ENCODE data around the gene KRTAP12-3.
"Not testable (repeated sequence)": the region's sequence is repeated elsewhere in the genome, so short reads cannot be mapped to it uniquely, and the experiment has no call there.

KRTAP12-3 gene

DNA sequence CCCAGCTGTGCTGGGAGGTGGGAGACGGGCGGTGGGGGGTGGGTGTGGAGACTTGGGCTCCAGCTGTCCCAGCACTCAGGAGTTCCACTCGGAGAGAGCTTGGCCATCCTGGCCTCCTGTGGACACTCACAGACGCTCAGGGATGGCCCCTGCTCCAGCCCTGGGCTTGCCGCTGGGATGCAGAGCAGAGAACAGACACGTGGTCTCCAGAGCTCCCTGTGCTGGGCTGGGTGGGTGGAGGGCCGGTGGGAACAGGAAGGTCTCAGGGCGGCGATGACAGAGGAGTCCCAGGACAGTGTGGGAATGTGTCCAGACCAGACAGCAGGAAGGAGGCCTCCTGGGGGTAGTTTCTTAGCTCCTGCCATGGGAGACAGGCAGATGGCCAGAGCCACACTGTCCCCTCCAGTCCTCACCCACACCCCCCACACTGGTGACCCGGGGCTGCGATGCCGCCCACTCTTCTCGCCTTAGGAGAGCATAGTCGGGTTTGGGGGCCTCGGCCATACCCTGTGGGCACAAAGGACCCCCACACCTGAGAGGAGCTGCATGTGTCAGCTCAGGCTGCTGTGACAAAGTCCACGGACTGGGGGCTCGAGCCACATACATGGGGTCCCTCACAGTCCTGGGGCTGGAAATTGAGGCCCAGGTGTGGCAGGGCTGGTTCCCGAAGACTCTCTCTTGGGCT, 28.9 kb upstream of the KRTAP12-3 start:
- ChIA-PET POLR2A (no interaction called here), CTCF (no interaction called here)
- no peak for DNase-seq (ENCODE audit: extremely low spot score)
- no peak for TF ChIP-seq HDGF (IDR thresholded peaks at IDR 0.05; ENCODE audit: borderline replicate concordance)
- TF ChIP-seq TARDBP (IDR thresholded peaks at IDR 0.05) = no peak
- TF ChIP-seq ARNT (IDR thresholded peaks at IDR 0.05) = no peak
- no peak for TF ChIP-seq BHLHE40 (IDR thresholded peaks at IDR 0.05; ENCODE audit: borderline replicate concordance)
- TF ChIP-seq, protein P1, sequence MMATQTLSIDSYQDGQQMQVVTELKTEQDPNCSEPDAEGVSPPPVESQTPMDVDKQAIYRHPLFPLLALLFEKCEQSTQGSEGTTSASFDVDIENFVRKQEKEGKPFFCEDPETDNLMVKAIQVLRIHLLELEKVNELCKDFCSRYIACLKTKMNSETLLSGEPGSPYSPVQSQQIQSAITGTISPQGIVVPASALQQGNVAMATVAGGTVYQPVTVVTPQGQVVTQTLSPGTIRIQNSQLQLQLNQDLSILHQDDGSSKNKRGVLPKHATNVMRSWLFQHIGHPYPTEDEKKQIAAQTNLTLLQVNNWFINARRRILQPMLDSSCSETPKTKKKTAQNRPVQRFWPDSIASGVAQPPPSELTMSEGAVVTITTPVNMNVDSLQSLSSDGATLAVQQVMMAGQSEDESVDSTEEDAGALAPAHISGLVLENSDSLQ (IDR thresholded peaks at IDR 0.05) = no peak
- no peak for TF ChIP-seq SUZ12 (IDR thresholded peaks at IDR 0.05)
- TF ChIP-seq FOXA1 (IDR thresholded peaks at IDR 0.05) = no peak
- no peak for TF ChIP-seq L3MBTL2 (conservative IDR thresholded peaks at IDR 0.05)
- no peak for TF ChIP-seq NFRKB (IDR thresholded peaks at IDR 0.05)
- TF ChIP-seq LEF1 (IDR thresholded peaks at IDR 0.05; ENCODE audit: borderline replicate concordance) = no peak
- TF ChIP-seq FOXK2 (IDR thresholded peaks at IDR 0.05) = no peak
- no peak for TF ChIP-seq ZNF384 (IDR thresholded peaks at IDR 0.05)
- no peak for TF ChIP-seq ELF4 (IDR thresholded peaks at IDR 0.05)
- no peak for TF ChIP-seq FOXM1 (IDR thresholded peaks at IDR 0.05; ENCODE audit: borderline replicate concordance)
- no peak for TF ChIP-seq CTBP1 (IDR thresholded peaks at IDR 0.05; ENCODE audit: borderline replicate concordance)
- TF ChIP-seq SP1 (IDR thresholded peaks at IDR 0.05) = no peak

- DNase-seq (ENCODE audit: extremely low spot score) = no peak
- POLR2A ChIA-PET = no interaction called here
- TF ChIP-seq BHLHE40 (IDR thresholded peaks at IDR 0.05; ENCODE audit: borderline replicate concordance) (no peak), NFRKB (IDR thresholded peaks at IDR 0.05) (no peak), FOXA1 (IDR thresholded peaks at IDR 0.05) (no peak), ZNF384 (IDR thresholded peaks at IDR 0.05) (no peak), L3MBTL2 (conservative IDR thresholded peaks at IDR 0.05) (no peak), LEF1 (IDR thresholded peaks at IDR 0.05; ENCODE audit: borderline replicate concordance) (no peak), ARNT (IDR thresholded peaks at IDR 0.05) (no peak), FOXK2 (IDR thresholded peaks at IDR 0.05) (no peak), ELF4 (IDR thresholded peaks at IDR 0.05) (no peak), CTBP1 (IDR thresholded peaks at IDR 0.05; ENCODE audit: borderline replicate concordance) (no peak), SP1 (IDR thresholded peaks at IDR 0.05) (no peak), TARDBP (IDR thresholded peaks at IDR 0.05) (no peak), HDGF (IDR thresholded peaks at IDR 0.05; ENCODE audit: borderline replicate concordance) (no peak), SUZ12 (IDR thresholded peaks at IDR 0.05) (no peak), FOXM1 (IDR thresholded peaks at IDR 0.05; ENCODE audit: borderline replicate concordance) (no peak)
- TF ChIP-seq, protein P1 (IDR thresholded peaks at IDR 0.05) = no peak
- CTCF ChIA-PET = no interaction called here
These were observed 27.3 kb upstream of the KRTAP12-3 start for GRCh38 chr21:44630440-44630839.

- TF ChIP-seq ARNT (IDR thresholded peaks at IDR 0.05) = no peak
- CTCF ChIA-PET = interaction anchor here (0.7 kb wide), 1 partner anchor 52 kb away, joined by 3 read pairs; no protein-coding TSS in a partner anchor
- no peak for DNase-seq (ENCODE audit: extremely low spot score)
- POLR2A ChIA-PET = no interaction called here
These were observed 25.7 kb upstream of the KRTAP12-3 start for GRCh38 chr21:44632067-44632466.

DNA sequence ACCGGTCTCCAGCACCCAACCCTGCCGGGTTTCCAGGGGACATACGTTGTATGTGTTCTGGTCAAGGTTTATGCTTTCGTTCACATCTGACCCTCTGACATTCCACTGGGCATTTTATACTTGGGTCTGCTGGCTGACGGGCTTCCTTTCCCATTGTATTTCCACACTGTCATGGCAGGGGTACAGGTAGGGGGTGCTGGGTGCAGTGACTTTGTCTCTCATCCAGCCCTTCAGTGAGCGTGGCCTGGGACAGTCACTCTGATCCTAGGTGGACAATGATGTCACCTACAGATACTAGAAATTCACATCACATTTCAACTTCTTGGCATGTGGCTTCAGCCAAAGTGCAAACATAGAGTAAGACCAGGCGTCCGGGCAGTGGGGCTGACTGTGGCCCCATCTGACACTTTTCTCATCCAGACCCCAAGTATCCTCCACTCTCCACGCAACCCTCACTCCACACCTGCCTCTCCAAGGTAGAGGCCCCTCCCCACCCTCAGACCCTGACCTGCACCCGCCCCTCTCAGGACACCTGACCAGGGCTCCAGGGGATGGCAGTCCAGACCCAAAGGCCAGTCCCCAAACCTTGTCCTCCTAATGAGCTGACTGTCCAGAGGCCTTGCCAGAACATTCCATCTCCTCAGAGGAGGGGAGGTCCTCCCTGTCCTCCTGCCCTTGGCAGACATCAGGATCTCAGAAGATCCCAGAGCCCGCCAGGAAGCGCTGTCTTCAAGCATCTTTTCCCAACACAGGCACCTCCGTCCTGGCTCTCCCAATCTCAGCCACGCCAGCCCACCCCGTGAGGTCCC, 21.3 kb upstream of the KRTAP12-3 start:
- DNase-seq (ENCODE audit: extremely low spot score) = no peak
- ChIA-PET POLR2A (no interaction called here), CTCF (interaction anchor here (0.6 kb wide), 1 partner anchor 33 kb away, joined by 4 read pairs; no protein-coding TSS in a partner anchor)
- TF ChIP-seq, protein P1 (IDR thresholded peaks at IDR 0.05) = no peak
- TF ChIP-seq ELF4 (IDR thresholded peaks at IDR 0.05) (no peak), BHLHE40 (IDR thresholded peaks at IDR 0.05; ENCODE audit: borderline replicate concordance) (no peak), L3MBTL2 (conservative IDR thresholded peaks at IDR 0.05) (no peak), NFRKB (IDR thresholded peaks at IDR 0.05) (no peak), SUZ12 (IDR thresholded peaks at IDR 0.05) (no peak), FOXA1 (IDR thresholded peaks at IDR 0.05) (no peak), HDGF (IDR thresholded peaks at IDR 0.05; ENCODE audit: borderline replicate concordance) (no peak), TARDBP (IDR thresholded peaks at IDR 0.05) (no peak), SP1 (IDR thresholded peaks at IDR 0.05) (no peak), LEF1 (IDR thresholded peaks at IDR 0.05; ENCODE audit: borderline replicate concordance) (no peak), ZNF384 (IDR thresholded peaks at IDR 0.05) (no peak), FOXM1 (IDR thresholded peaks at IDR 0.05; ENCODE audit: borderline replicate concordance) (no peak), CTBP1 (IDR thresholded peaks at IDR 0.05; ENCODE audit: borderline replicate concordance) (no peak), ARNT (IDR thresholded peaks at IDR 0.05) (no peak), FOXK2 (IDR thresholded peaks at IDR 0.05) (no peak)

- TF ChIP-seq, protein P1 (IDR thresholded peaks at IDR 0.05) = no peak
- TF ChIP-seq FOXK2 (IDR thresholded peaks at IDR 0.05) (no peak), FOXA1 (IDR thresholded peaks at IDR 0.05) (no peak), CTBP1 (IDR thresholded peaks at IDR 0.05; ENCODE audit: borderline replicate concordance) (no peak), ELF4 (IDR thresholded peaks at IDR 0.05) (no peak), ZNF384 (IDR thresholded peaks at IDR 0.05) (no peak), L3MBTL2 (conservative IDR thresholded peaks at IDR 0.05) (no peak), FOXM1 (IDR thresholded peaks at IDR 0.05; ENCODE audit: borderline replicate concordance) (no peak), NFRKB (IDR thresholded peaks at IDR 0.05) (no peak), ARNT (IDR thresholded peaks at IDR 0.05) (no peak), TARDBP (IDR thresholded peaks at IDR 0.05) (no peak), LEF1 (IDR thresholded peaks at IDR 0.05; ENCODE audit: borderline replicate concordance) (no peak), SP1 (IDR thresholded peaks at IDR 0.05) (no peak), SUZ12 (IDR thresholded peaks at IDR 0.05) (no peak), HDGF (IDR thresholded peaks at IDR 0.05; ENCODE audit: borderline replicate concordance) (no peak)
- no peak for DNase-seq (ENCODE audit: extremely low spot score)
- CTCF ChIA-PET = interaction anchor here (0.6 kb wide), 1 partner anchor 34 kb away, joined by 4 read pairs; no protein-coding TSS in a partner anchor
- POLR2A ChIA-PET = no interaction called here
These were observed 20.5 kb upstream of the KRTAP12-3 start, which contains the start of gene KRTAP10-10 for GRCh38 chr21:44637018-44637850. Gene KRTAP10-10 (plus strand): TSS chr21:44637356. CDS start chr21:44637418, 62 bp downstream.

DNA sequence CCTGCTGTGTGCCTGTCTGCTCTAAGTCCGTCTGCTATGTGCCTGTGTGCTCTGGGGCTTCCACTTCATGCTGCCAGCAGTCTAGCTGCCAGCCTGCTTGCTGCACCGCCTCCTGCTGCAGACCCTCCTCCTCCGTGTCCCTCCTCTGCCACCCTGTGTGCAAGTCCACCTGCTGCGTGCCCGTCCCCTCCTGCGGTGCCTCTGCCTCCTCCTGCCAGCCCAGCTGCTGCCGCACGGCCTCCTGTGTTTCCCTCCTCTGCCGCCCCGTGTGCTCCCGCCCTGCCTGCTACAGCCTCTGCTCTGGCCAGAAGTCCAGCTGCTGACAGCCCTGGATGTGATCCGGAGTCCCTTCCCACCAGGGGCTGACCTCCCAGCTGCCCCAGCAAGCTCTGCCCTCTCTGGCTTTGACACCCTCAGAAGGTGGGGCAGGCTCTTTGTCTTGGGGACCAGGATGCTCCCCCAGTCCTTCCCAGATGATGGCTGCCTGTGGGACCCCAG, 19.8 kb upstream of the KRTAP12-3 start:
- DNase-seq (ENCODE audit: extremely low spot score); CTCF ChIA-PET; POLR2A ChIA-PET: not testable (repeated sequence)

GRCh38 chr21:44638506-44639330, 19.0 kb upstream of the KRTAP12-3 start:
- DNase-seq (ENCODE audit: extremely low spot score); POLR2A ChIA-PET; CTCF ChIA-PET: not testable (repeated sequence)

Measured in HEK293T (cell line).